HAP-1 (cell line): ENCODE measurements around the gene DDX39A.
"Not testable (repeated sequence)": the region's sequence is repeated elsewhere in the genome, so short reads cannot be mapped to it uniquely, and the experiment has no call there.

ENCODE experiments used
- DNase-seq, 2 experiments: peaks; one replicate each; pipeline ENCODE4 v3.0.0-alpha.2; 2016 to 2020; ENCODE audit warnings: low spot score in 2 of 2
- H3K27me3 ChIP-seq: fragments of 250-450 bp; sonication (Bioruptor Pico); 2 replicates; pipeline ENCODE4 v1.5.1; 2020; ENCODE audit warnings: low read depth, mild to moderate bottlenecking, moderate library complexity
- H3K36me3 ChIP-seq: fragments of 250-450 bp; sonication (Bioruptor Pico); replicated peaks from 2 replicates; pipeline ENCODE4 v1.5.1; 2020; ENCODE audit warnings: mild to moderate bottlenecking
- H3K4me1 ChIP-seq: fragments of 250-450 bp; sonication (Bioruptor Pico); 2 replicates; pipeline ENCODE4 v1.5.1; 2020; ENCODE audit warnings: mild to moderate bottlenecking
- H3K4me3 ChIP-seq: fragments of 250-450 bp; sonication (Bioruptor Pico); 2 replicates; pipeline ENCODE4 v1.5.1; 2020; ENCODE audit warnings: mild to moderate bottlenecking, moderate library complexity
- H3K9me3 ChIP-seq: fragments of 250-450 bp; sonication (Bioruptor Pico); 2 replicates; pipeline ENCODE4 v1.5.1; 2020; ENCODE audit warnings: mild to moderate bottlenecking, moderate library complexity
- in situ Hi-C: fragments of 300-500 bp; cut with MboI; formaldehyde crosslinking; loops from 3 replicates; pipeline ENCODE4 v1.14.3; 2020; ENCODE audit warnings: low sequenced_read_pairs, inconsistent platforms, mixed read lengths

Gene DDX39A

DNA sequence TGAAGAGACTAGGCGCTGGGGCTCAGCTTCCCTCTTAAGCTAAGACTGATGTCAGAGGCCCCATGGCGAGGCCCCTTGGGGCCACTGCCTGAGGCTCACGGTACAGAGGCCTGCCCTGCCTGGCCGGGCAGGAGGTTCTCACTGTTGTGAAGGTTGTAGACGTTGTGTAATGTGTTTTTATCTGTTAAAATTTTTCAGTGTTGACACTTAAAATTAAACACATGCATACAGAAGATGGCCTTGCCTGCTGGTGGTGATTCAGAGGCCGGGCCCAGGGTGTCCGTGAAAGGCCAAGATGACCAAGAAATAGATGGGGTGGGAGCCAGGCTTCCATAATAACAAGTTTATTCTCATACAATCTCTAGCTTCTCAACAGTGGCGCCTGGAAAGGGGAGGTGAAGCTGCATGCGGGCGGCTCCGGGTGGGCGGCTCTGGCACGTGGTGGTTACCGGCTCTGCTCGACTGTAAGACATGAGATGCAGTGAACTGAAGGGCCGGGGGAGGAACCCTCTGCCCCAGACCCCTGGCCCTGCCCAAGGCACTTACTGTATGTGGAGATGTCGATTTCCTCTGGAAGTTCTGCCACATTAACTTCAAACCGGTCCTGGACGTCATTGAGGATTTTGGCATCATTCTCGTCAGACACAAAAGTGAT is 10.5 kb downstream of the DDX39A start:
- DNase-seq: no peak
- H3K36me3 ChIP-seq: peaks cover 93% of the 10 kb centered on the region
- in situ Hi-C loops: loop anchor here (10.0 kb wide), 1 partner anchor 214 kb away; no protein-coding TSS in a partner anchor
- H3K27me3 ChIP-seq: no peaks in the 10 kb centered on the region
- H3K4me1 ChIP-seq: no peaks in the 10 kb centered on the region; the same call in 1 of the 2 replicates
- H3K9me3 ChIP-seq: no peaks in the 10 kb centered on the region
- no peak overlapping the region for H3K4me3 ChIP-seq

DNA sequence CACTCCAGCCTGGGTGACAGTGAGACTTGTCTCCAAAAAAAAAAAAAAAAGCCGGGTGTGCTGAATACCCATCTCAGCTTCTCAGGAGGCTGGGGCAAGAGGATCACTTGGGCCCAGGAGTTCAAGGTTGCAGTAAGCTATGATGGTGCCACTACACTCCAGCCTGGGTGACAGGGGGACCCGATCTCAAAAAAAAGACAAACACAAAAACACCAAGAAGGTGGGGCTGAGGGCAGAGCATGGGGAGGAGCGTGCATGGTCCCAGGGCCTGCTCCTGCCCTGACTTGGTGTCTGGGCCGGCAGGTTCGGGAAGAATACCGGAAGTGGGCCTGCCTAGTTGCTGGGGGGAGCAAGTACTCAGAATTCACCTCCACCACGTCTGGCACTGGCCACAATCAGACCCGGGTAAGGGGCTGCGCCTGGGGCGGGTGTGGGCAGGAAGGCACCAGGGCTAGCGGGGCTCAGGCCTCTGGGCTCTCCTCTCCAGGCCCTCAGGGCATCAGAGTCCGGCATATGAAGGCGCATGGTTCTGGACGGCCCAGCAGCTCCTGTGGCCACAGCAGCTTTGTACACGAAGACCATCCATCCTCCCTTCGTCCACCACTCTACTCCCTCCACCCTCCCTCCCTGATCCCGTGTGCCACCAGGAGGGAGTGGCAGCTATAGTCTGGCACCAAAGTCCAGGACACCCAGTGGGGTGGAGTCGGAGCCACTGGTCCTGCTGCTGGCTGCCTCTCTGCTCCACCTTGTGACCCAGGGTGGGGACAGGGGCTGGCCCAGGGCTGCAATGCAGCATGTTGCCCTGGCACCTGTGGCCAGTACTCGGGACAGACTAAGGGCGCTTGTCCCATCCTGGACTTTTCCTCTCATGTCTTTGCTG is 11.3 kb downstream of the DDX39A start:
- H3K4me1 ChIP-seq: no peaks in the 10 kb centered on the region
- no peaks in the 10 kb centered on the region for H3K27me3 ChIP-seq
- H3K4me3 ChIP-seq: no peak overlapping the region
- no peak for DNase-seq
- in situ Hi-C loops: loop anchor here (10.0 kb wide), 1 partner anchor 213 kb away; no protein-coding TSS in a partner anchor
- peaks cover 90% of the 10 kb centered on the region for H3K36me3 ChIP-seq
- H3K9me3 ChIP-seq: no peaks in the 10 kb centered on the region

DNA sequence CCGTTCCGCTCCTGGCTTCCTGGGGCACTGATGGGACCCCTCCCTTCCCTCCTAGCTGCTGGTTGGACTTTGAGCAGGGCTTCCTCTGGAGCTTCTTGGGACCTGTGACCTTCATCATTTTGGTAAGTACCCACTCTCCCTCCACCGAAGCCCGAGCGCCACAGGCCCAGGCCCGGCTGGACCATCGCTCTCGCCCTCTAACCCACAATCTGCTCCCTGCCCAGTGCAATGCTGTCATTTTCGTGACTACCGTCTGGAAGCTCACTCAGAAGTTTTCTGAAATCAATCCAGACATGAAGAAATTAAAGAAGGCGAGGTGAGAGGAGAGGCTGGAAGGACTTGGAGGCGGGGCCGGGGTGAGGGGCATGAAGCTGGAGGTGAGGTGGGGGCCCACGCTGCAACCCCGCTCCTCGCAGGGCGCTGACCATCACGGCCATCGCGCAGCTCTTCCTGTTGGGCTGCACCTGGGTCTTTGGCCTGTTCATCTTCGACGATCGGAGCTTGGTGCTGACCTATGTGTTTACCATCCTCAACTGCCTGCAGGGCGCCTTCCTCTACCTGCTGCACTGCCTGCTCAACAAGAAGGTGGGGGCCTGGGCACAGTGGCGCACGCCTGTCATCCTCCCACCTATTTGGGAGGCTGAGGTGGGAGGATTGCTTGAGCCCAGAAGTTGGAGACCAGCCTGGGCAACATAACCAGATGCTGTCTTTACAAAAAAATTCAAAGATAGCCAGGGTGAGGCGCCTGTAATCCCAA is 12.3 kb downstream of the DDX39A start:
- H3K9me3 ChIP-seq: no peaks in the 10 kb centered on the region
- in situ Hi-C loops: loop anchor here (10.0 kb wide), 1 partner anchor 212 kb away; no protein-coding TSS in a partner anchor
- H3K27me3 ChIP-seq: no peaks in the 10 kb centered on the region
- H3K36me3 ChIP-seq: peaks cover 83% of the 10 kb centered on the region
- no peak for DNase-seq
- H3K4me3 ChIP-seq: no peak overlapping the region
- no peaks in the 10 kb centered on the region for H3K4me1 ChIP-seq

- DNase-seq: peak; percentile 80 to 97
- Histone ChIP-seq H3K4me1 (no peaks in the 10 kb centered on the region), H3K27me3 (no peaks in the 10 kb centered on the region), H3K4me3 (no peak overlapping the region), H3K9me3 (no peaks in the 10 kb centered on the region), H3K36me3 (peaks cover 83% of the 10 kb centered on the region)
- in situ Hi-C loops: loop anchor here (10.0 kb wide), 1 partner anchor 211 kb away; no protein-coding TSS in a partner anchor
Observed at GRCh38 chr19:14405758-14406644, 13.1 kb downstream of the DDX39A start.

DNA sequence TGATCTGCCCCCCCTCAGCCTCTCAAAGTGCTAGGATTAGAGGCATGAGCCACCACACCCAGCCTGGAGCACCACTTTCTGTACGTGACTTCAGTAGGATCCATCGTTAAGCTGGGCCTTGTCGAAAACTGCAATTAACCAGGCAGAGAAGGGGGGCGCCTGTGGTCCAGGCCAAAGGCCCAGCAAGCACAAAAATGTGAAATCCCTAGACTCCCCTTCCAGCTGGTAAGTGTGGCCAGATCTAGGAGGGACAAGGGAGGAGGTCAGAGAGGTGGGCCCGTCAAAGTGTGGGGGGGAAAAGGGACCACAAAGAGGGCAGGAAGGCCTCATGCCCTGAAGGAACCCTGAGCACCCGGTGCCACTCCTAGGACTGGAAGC is 13.8 kb downstream of the DDX39A start:
- H3K4me1 ChIP-seq: no peaks in the 10 kb centered on the region
- H3K27me3 ChIP-seq: no peaks in the 10 kb centered on the region
- no peaks in the 10 kb centered on the region for H3K9me3 ChIP-seq
- in situ Hi-C loops: loop anchor here (10.0 kb wide), 1 partner anchor 211 kb away; no protein-coding TSS in a partner anchor
- no peak for DNase-seq
- H3K4me3 ChIP-seq: no peak overlapping the region
- H3K36me3 ChIP-seq: peaks cover 83% of the 10 kb centered on the region

GRCh38 chr19:14404312-14404711 is 14.8 kb downstream of the DDX39A start:
- peaks cover 75% of the 10 kb centered on the region for H3K36me3 ChIP-seq
- no peak for DNase-seq
- no peak overlapping the region for H3K4me3 ChIP-seq
- H3K27me3 ChIP-seq: no peaks in the 10 kb centered on the region
- in situ Hi-C loops: loop anchor here (10.0 kb wide), 1 partner anchor 210 kb away; no protein-coding TSS in a partner anchor
- no peaks in the 10 kb centered on the region for H3K4me1 ChIP-seq
- no peaks in the 10 kb centered on the region for H3K9me3 ChIP-seq

DNA sequence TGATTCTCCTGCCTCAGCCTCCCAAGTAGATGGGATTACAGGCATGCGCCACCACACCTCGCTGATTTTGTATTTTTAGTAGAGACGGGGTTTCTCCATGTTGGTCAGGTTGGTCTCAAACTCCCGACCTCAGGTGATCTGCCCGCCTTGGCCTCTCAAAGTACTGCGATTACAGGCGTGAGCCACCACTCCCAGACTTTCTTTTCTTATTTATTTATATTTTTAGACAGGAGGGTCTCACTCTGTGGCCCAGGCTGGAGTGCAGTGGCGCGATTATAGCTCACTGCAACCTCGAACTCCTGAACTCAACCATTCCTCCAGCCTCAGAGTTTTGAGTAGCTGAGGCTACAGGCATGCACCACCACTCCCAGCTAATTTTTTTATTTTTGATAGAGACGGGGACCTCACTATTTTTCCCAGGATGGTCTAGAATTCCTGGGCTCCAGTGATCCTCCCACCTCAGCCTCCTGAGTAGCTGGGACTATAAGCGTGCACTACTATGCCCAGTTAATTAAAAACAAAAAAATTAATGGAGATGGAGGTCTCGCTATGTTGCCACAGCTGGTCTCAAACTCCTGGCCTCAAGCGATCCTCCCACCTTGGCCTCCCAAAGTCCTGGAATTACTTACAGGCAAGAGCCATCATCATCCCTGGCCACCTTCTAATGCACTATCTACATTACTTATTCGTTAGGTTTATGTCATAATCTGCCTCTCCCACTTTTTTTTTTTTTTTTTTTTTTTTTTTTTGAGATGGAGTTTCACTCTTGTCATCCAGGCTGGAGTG is 15.8 kb downstream of the DDX39A start:
- H3K4me1 ChIP-seq, H3K27me3 ChIP-seq, DNase-seq, H3K9me3 ChIP-seq, H3K4me3 ChIP-seq: not testable (repeated sequence)
- H3K36me3 ChIP-seq: peaks cover 65% of the 10 kb centered on the region
- in situ Hi-C loops: loop anchor here (10.0 kb wide), 1 partner anchor 209 kb away; no protein-coding TSS in a partner anchor

DNA sequence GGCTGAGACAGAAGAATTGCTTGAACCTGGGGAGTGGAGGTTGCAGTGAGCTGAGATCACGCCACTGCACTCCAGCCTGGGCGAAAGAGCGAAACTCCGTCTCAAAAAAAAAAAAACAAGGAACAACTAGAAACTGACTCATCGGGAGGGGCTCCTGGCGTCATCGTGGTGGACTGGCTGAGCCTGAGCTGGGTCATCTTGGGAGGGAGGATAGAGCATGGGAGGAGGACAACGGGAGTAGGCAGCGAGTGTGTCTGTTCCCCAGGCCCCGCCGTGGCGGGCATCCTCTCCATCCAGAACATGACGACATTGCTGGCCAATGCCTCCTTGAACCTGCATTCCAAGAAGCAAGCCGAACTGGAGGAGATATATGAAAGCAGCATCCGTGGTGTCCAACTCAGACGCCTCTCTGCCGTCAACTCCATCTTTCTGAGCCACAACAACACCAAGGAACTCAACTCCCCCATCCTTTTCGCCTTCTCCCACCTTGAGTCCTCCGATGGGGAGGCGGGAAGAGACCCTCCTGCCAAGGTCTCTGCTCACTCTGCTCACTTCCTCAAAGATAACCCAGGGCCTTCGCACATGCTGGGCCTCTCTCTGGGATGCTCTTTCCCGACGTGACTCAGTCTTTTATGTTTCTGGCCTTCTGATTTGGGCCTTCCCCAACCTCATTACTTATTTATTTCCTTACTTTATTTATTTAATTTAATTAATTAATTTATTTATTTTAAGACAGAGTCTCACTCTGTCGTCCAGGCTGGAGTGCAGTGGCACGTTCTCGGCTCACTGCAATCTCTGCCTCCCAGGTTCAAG is 16.6 kb downstream of the DDX39A start:
- Histone ChIP-seq H3K27me3 (no peaks in the 10 kb centered on the region), H3K4me3 (no peak overlapping the region), H3K9me3 (no peaks in the 10 kb centered on the region), H3K4me1 (no peaks in the 10 kb centered on the region), H3K36me3 (peaks cover 62% of the 10 kb centered on the region)
- in situ Hi-C loops: loop anchor here (10.0 kb wide), 1 partner anchor 208 kb away; no protein-coding TSS in a partner anchor
- DNase-seq: no peak

GRCh38 chr19:14401468-14402195 is 17.5 kb downstream of the DDX39A start:
- Histone ChIP-seq H3K27me3 (no peaks in the 10 kb centered on the region), H3K9me3 (no peaks in the 10 kb centered on the region), H3K4me1 (no peaks in the 10 kb centered on the region), H3K36me3 (peaks cover 53% of the 10 kb centered on the region), H3K4me3 (no peak overlapping the region)
- no peak for DNase-seq
- in situ Hi-C loops: loop anchor here (10.0 kb wide), 1 partner anchor 207 kb away; no protein-coding TSS in a partner anchor

GRCh38 chr19:14400951-14401431 is 18.1 kb downstream of the DDX39A start:
- DNase-seq: no peak
- peaks cover 49% of the 10 kb centered on the region for H3K36me3 ChIP-seq
- no peaks in the 10 kb centered on the region for H3K4me1 ChIP-seq
- no peaks in the 10 kb centered on the region for H3K27me3 ChIP-seq
- in situ Hi-C loops: loop anchor here (10.0 kb wide), 1 partner anchor 206 kb away; no protein-coding TSS in a partner anchor
- no peak overlapping the region for H3K4me3 ChIP-seq
- H3K9me3 ChIP-seq: no peaks in the 10 kb centered on the region

DNA sequence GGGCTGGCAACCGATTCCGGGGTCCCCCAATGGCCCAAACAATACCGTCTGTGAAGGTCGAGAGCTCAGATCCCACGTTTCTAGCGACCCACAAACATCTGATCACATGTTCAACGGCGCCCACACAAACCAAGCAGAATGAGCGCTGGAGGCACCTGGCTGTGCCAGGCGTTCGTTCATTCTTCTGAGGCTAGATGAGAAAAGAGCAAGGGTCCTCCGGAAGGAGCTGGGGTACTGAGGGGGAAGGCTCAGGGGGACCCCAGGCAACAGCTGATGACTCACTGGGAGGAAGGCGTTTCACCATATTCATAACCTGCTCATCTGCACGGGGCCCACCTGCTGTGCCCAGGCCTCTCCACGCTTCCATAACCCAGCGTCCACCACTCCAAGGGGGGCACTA is 22.0 kb downstream of the DDX39A start:
- in situ Hi-C loops: loop anchor here (5.0 kb wide), 1 partner anchor 370 kb away; no protein-coding TSS in a partner anchor
- not testable (repeated sequence) for H3K9me3 ChIP-seq, H3K4me1 ChIP-seq, H3K4me3 ChIP-seq, DNase-seq, H3K27me3 ChIP-seq
- peaks cover 35% of the 10 kb centered on the region for H3K36me3 ChIP-seq
